Trophoblast cell (in vitro differentiated cells and primary cell): ENCODE measurements around the gene MTA3. TPM values are rescaled to one million over a fixed set of nuclear protein-coding genes. Genes with fewer than 3 reads are reported as not detected.

Experiments used
- DNase-seq, 2 donors: peaks; one replicate each; pipeline ENCODE4 v3.0.0-alpha.2; 2016
- H2AFZ ChIP-seq: 2 replicates; pipeline ENCODE4 v1.6.1; 2013; ENCODE audit warnings: low read length, moderate library complexity, mild to moderate bottlenecking; ENCODE audit not compliant: insufficient read depth, poor library complexity
- H2AK5ac ChIP-seq: 2 replicates; pipeline ENCODE4 v1.6.1; 2013; ENCODE audit warnings: mild to moderate bottlenecking, low read length
- H2BK120ac ChIP-seq: 2 replicates; pipeline ENCODE4 v1.6.1; 2013; ENCODE audit warnings: low read length, mild to moderate bottlenecking, moderate library complexity; ENCODE audit not compliant: insufficient read depth, poor library complexity
- H2BK12ac ChIP-seq: 2 replicates; pipeline ENCODE4 v1.6.1; 2013; ENCODE audit warnings: mild to moderate bottlenecking, low read length, moderate library complexity
- H2BK5ac ChIP-seq: 2 replicates; pipeline ENCODE4 v1.6.1; 2013; ENCODE audit warnings: low read length, low read depth, moderate library complexity, mild to moderate bottlenecking; ENCODE audit not compliant: poor library complexity
- H3K14ac ChIP-seq: 2 replicates; pipeline ENCODE4 v1.6.1; 2013; ENCODE audit warnings: mild to moderate bottlenecking, low read length
- H3K18ac ChIP-seq: 2 replicates; pipeline ENCODE4 v1.6.1; 2013; ENCODE audit warnings: mild to moderate bottlenecking, low read length
- H3K23ac ChIP-seq: 2 replicates; pipeline ENCODE4 v1.6.1; 2013; ENCODE audit warnings: low read length
- H3K27ac ChIP-seq: 2 replicates; pipeline ENCODE4 v1.5.1; 2013; ENCODE audit warnings: low read depth, mild to moderate bottlenecking, inconsistent platforms, low read length, moderate library complexity
- H3K27me3 ChIP-seq: 2 replicates; pipeline ENCODE4 v1.6.1; 2013; ENCODE audit warnings: inconsistent platforms, mild to moderate bottlenecking, low read length, moderate library complexity; ENCODE audit not compliant: insufficient read depth
- H3K36me3 ChIP-seq, 2 experiments: 1 replicate in 1 of 2; 2 replicates in 1 of 2; pipeline ENCODE4 v1.6.1; 2013; ENCODE audit warnings: low read length in 2 of 2, mild to moderate bottlenecking in 2 of 2, moderate library complexity in 1 of 2; ENCODE audit not compliant: insufficient read depth in 2 of 2, control insufficient read depth in 1 of 2
- H3K4ac ChIP-seq: 2 replicates; pipeline ENCODE4 v1.6.1; 2013; ENCODE audit warnings: low read depth, mild to moderate bottlenecking, low read length, moderate library complexity
- H3K4me1 ChIP-seq, 2 experiments: 1 replicate in 1 of 2; 2 replicates in 1 of 2; pipeline ENCODE4 v1.6.1; 2013; ENCODE audit warnings: low read length in 2 of 2, mild to moderate bottlenecking in 2 of 2, moderate library complexity in 1 of 2; ENCODE audit not compliant: insufficient read depth in 2 of 2, control insufficient read depth in 1 of 2
- H3K4me2 ChIP-seq: 2 replicates; pipeline ENCODE4 v1.6.1; 2013; ENCODE audit warnings: inconsistent platforms, mild to moderate bottlenecking, low read length, moderate library complexity
- H3K4me3 ChIP-seq: 2 replicates; pipeline ENCODE4 v1.5.1; 2013; ENCODE audit warnings: mild to moderate bottlenecking, low read depth, low read length, inconsistent platforms
- H3K79me1 ChIP-seq: one replicate; pipeline ENCODE4 v1.6.1; 2013; ENCODE audit warnings: low read length
- H3K79me2 ChIP-seq: 2 replicates; pipeline ENCODE4 v1.6.1; 2013; ENCODE audit warnings: low read length, mild to moderate bottlenecking; ENCODE audit not compliant: control insufficient read depth, insufficient read depth, poor library complexity
- H3K9ac ChIP-seq: 2 replicates; pipeline ENCODE4 v1.6.1; 2013; ENCODE audit warnings: mild to moderate bottlenecking, low read length
- H3K9me3 ChIP-seq: 2 replicates; pipeline ENCODE4 v1.6.1; 2013; ENCODE audit warnings: low read depth, mild to moderate bottlenecking, control low read depth, inconsistent platforms, low read length; ENCODE audit not compliant: insufficient read depth
- H4K12ac ChIP-seq: 2 replicates; pipeline ENCODE4 v1.6.1; 2013; ENCODE audit warnings: low read depth, mild to moderate bottlenecking, low read length, moderate library complexity
- H4K8ac ChIP-seq: 2 replicates; pipeline ENCODE4 v1.6.1; 2013; ENCODE audit warnings: low read depth, mild to moderate bottlenecking, low read length, moderate library complexity
- H4K91ac ChIP-seq: one replicate; pipeline ENCODE4 v1.6.1; 2013; ENCODE audit warnings: low read depth, mild to moderate bottlenecking, low read length, moderate library complexity
- WGBS: extraction: QIAGEN DNeasy Blood & Tissue Kit; methylation state at CpG from one replicate; pipeline ENCODE4 v1.1.7; 2013; ENCODE audit warnings: missing lambda C conversion rate; ENCODE audit not compliant: insufficient read length, insufficient coverage; ENCODE audit errors: extremely low coverage; 5-methylcytosine and 5-hydroxymethylcytosine counted together
- polyA plus RNA-seq: library from polyadenylated mRNA; stranded (reverse); fragments of 200-250 nt; gene quantifications from 2 replicates; pipeline ENCODE4 v1.2.3, GENCODE V29; 2013

The MTA3 gene
- polyA plus RNA-seq, result 54.1 and 61.4 TPM in 2 replicates

DNA sequence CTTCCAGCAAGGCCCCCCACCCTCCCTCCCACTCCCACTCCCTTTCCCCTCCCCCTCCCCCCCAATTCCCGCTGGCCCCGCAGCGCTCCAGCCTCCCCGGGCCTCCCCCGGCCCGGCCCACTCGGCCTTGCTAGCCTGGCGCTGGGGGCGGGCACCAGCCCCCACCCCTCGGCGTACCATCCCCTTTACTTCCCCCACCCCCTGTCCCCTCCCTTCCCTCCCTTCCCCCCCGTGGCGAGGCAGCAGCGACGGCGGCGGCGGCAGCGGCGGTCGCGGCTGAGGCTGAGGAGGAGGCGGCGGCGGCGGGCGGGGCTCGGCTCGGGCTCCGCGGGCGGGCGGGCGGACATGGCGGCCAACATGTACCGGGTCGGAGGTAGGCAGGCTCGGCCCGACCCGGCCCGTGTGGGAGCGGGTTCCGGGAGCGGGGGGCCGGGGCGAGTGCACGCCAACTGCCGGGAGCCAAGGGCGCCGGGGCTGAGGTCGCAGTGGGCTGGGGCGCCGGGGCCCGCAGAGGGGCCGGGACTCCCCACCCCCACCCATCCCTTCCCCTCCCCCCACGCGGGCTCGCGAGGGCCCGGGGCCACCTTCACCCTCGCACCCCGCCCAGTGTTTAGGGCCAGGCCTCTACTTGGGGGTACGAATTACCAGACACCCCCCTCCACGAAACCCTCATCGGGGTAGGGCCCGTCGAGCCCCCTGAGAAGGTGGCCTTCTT lies at the start of gene MTA3:
Gene MTA3, plus strand, starts transcription at position 232 of the 715 bp plus-strand sequence. Its CDS starts 114 bp downstream, at position 346.
- no peak within 1 kb of the TSS for H3K23ac ChIP-seq
- H2BK5ac ChIP-seq, result peak within 1 kb of the TSS; percentile 94
- peak within 1 kb of the TSS; percentile 97 for H4K91ac ChIP-seq
- WGBS, result no CpG with 5 or more reads among the region's 67 CpGs
- H2BK12ac ChIP-seq, result no peak within 1 kb of the TSS
- H4K8ac ChIP-seq, result peak within 1 kb of the TSS; percentile 98
- H3K27me3 ChIP-seq, result no peaks in the 10 kb centered on the region
- H3K14ac ChIP-seq, result peak within 1 kb of the TSS; percentile 98
- peak; percentile 33 to 58 for DNase-seq
- H3K4me3 ChIP-seq, result peak within 1 kb of the TSS; percentile 96
- peak within 1 kb of the TSS; percentile 94 for H2BK120ac ChIP-seq
- peak within 1 kb of the TSS; percentile 94 for H3K9ac ChIP-seq
- no peak within 1 kb of the TSS for H2AK5ac ChIP-seq
- H3K18ac ChIP-seq, result peak within 1 kb of the TSS; percentile 99
- H3K4ac ChIP-seq, result peak within 1 kb of the TSS; percentile 91
- H4K12ac ChIP-seq, result peak within 1 kb of the TSS; percentile 97
- H3K27ac ChIP-seq, result peak within 1 kb of the TSS; percentile 78
- peaks cover 3 to 4% of the 10 kb centered on the region in 2 experiments for H3K4me1 ChIP-seq
- H3K79me1 ChIP-seq, result peaks cover 6% of the 10 kb centered on the region
- H3K9me3 ChIP-seq, result no peaks in the 10 kb centered on the region
- H3K4me2 ChIP-seq, result peak within 1 kb of the TSS; percentile 95
- H3K36me3 ChIP-seq, result peaks cover 2 to 7% of the 10 kb centered on the region in 2 experiments
- H3K79me2 ChIP-seq, result peaks cover 7% of the 10 kb centered on the region
- peak within 1 kb of the TSS; percentile 77 for H2AFZ ChIP-seq

DNA sequence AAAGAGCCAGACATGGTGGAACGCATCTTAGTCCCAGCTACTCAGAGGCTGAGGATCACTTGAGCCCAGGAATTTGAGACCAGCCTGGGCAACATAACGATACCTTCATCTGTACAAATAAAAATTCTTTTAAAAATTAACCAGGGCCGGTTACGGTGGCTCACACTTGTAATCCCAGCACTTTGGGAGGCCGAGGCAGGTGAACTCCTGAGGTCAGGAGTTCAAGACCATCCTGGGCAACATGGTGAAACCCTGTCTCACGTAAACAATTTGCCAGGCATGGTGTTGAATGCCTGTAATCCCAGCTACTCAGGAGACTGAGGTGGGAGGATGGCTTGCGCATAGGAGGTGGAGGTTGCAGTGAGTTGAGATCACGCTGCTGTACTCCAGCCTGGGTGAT lies 48.8 kb upstream of the MTA3 start:
- Histone ChIP-seq H3K9ac (no peak overlapping the region), H4K12ac (no peak overlapping the region), H2AFZ (no peak overlapping the region), H3K79me1 (no peaks in the 10 kb centered on the region), H2BK12ac (no peak overlapping the region), H3K4me3 (no peak overlapping the region), H3K23ac (no peak overlapping the region), H3K27ac (no peak overlapping the region), H3K27me3 (no peaks in the 10 kb centered on the region), H2BK120ac (no peak overlapping the region), H3K79me2 (no peaks in the 10 kb centered on the region), H4K91ac (no peak overlapping the region), H2AK5ac (no peak overlapping the region), H3K18ac (no peak overlapping the region), H4K8ac (no peak overlapping the region), H3K14ac (no peak overlapping the region), H3K4ac (no peak overlapping the region), H2BK5ac (no peak overlapping the region), H3K36me3 (no peaks in the 10 kb centered on the region), H3K9me3 (no peaks in the 10 kb centered on the region), H3K4me2 (no peak overlapping the region), H3K4me1 (no peaks in the 10 kb centered on the region)
- WGBS, result no CpG with 5 or more reads among the region's 8 CpGs
- no peak for DNase-seq

DNA sequence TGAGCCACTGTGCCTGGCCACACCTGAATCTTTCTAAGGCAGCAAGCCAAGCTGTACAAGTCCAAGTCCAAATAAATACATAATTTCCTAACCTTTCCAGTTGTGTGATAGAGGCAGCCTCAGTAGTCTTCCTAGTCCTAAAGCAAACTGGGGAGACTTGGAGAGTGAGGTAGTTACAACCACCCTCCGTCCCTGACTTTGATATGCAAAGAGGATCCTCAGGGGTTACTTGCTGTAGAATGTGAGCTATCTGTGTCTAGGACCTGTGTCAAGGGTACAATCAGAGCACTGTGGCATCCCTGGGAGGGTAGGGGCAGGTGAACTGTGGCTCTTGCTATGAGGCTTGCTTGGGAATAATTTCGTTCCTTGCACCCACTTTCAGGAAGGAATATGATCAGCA lies 46.4 kb upstream of the MTA3 start:
- Histone ChIP-seq H2BK12ac (no peak overlapping the region), H3K9ac (no peak overlapping the region)

DNA sequence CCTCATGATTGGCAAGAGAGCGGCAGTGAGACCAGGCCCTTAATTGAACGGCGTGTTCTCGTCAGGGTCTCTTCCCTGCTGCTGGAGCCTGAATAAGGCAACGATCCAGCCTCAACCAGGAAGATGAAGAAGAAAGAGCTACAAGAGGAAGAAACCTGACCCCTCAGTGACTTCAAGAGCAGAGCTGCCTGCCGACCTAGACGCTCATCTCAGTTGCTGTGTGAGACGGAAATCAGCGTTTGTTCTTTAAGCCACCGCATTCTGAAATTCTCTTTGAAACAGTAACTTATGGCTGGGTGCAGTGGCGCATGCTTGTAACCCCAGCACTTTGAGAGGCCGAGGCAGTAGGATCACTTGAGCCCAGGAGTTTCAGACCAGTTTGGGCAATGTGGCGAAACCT lies 45.1 kb upstream of the MTA3 start:
- no peak overlapping the region for H3K4me3 ChIP-seq
- H4K12ac ChIP-seq, result no peak overlapping the region
- H3K18ac ChIP-seq, result no peak overlapping the region
- H2AFZ ChIP-seq, result no peak overlapping the region
- H2BK5ac ChIP-seq, result no peak overlapping the region
- H3K4ac ChIP-seq, result no peak overlapping the region
- no peaks in the 10 kb centered on the region for H3K79me2 ChIP-seq
- H3K9ac ChIP-seq, result no peak overlapping the region
- H3K4me2 ChIP-seq, result no peak overlapping the region
- no peak overlapping the region for H3K23ac ChIP-seq
- no peak overlapping the region for H2BK120ac ChIP-seq
- H3K4me1 ChIP-seq, result no peaks in the 10 kb centered on the region
- H2BK12ac ChIP-seq, result no peak overlapping the region
- H3K9me3 ChIP-seq, result no peaks in the 10 kb centered on the region
- no peak overlapping the region for H3K14ac ChIP-seq
- H3K36me3 ChIP-seq, result no peaks in the 10 kb centered on the region
- no peak overlapping the region for H2AK5ac ChIP-seq
- WGBS, result no CpG with 5 or more reads among the region's 13 CpGs
- no peaks in the 10 kb centered on the region for H3K79me1 ChIP-seq
- no peak overlapping the region for H4K91ac ChIP-seq
- no peak overlapping the region for H3K27ac ChIP-seq
- H4K8ac ChIP-seq, result no peak overlapping the region
- no peak for DNase-seq
- no peaks in the 10 kb centered on the region for H3K27me3 ChIP-seq

More for the DNA sequence above, 46.4 kb upstream of the MTA3 start:
- H3K4me1 ChIP-seq, result no peaks in the 10 kb centered on the region
- no peak overlapping the region for H4K91ac ChIP-seq
- H4K8ac ChIP-seq, result no peak overlapping the region
- WGBS, result no CpG with 5 or more reads among the region's 2 CpGs
- H2BK120ac ChIP-seq, result no peak overlapping the region
- H3K27ac ChIP-seq, result no peak overlapping the region
- H3K36me3 ChIP-seq, result no peaks in the 10 kb centered on the region
- no peak for DNase-seq
- no peak overlapping the region for H3K14ac ChIP-seq
- no peak overlapping the region for H3K18ac ChIP-seq
- H3K9me3 ChIP-seq, result no peaks in the 10 kb centered on the region
- no peaks in the 10 kb centered on the region for H3K79me1 ChIP-seq
- H3K23ac ChIP-seq, result no peak overlapping the region
- H4K12ac ChIP-seq, result no peak overlapping the region
- no peak overlapping the region for H3K4ac ChIP-seq
- no peak overlapping the region for H2BK5ac ChIP-seq
- no peak overlapping the region for H3K4me3 ChIP-seq
- no peak overlapping the region for H2AFZ ChIP-seq
- no peak overlapping the region for H3K4me2 ChIP-seq
- H3K79me2 ChIP-seq, result no peaks in the 10 kb centered on the region
- no peak overlapping the region for H2AK5ac ChIP-seq
- no peaks in the 10 kb centered on the region for H3K27me3 ChIP-seq
